Left lobe of liver (tissue), 2 donors: ENCODE data around the gene FGF22. TPM values are rescaled to one million over a fixed set of nuclear protein-coding genes. Genes with fewer than 3 reads are reported as not detected.
"Not testable (repeated sequence)": the region's sequence is repeated elsewhere in the genome, so short reads cannot be mapped to it uniquely, and the experiment has no call there.

Source experiments
- ATAC-seq: fragments of 200-7000 bp; cut with Tn5 transposase; one replicate; pipeline ENCODE4 v1.9.1; 2020; ENCODE audit warnings: mild to moderate bottlenecking, moderate library complexity
- DNase-seq: peaks from one replicate; pipeline ENCODE4 v3.0.0-alpha.2; 2020; ENCODE audit warnings: low spot score
- total RNA-seq: library from RNA; stranded (reverse); gene quantifications from one replicate; pipeline ENCODE4 v1.2.1, GENCODE V29; 2021
- donor health status: DM: no; HTN: no; CAD: no; lungs with moderate emphysema.
- donor health status: DM: no; HTN: yes; CAD: no.

The FGF22 gene
- total RNA-seq, 1 donor from 2014 or later = 0.30 TPM

DNA sequence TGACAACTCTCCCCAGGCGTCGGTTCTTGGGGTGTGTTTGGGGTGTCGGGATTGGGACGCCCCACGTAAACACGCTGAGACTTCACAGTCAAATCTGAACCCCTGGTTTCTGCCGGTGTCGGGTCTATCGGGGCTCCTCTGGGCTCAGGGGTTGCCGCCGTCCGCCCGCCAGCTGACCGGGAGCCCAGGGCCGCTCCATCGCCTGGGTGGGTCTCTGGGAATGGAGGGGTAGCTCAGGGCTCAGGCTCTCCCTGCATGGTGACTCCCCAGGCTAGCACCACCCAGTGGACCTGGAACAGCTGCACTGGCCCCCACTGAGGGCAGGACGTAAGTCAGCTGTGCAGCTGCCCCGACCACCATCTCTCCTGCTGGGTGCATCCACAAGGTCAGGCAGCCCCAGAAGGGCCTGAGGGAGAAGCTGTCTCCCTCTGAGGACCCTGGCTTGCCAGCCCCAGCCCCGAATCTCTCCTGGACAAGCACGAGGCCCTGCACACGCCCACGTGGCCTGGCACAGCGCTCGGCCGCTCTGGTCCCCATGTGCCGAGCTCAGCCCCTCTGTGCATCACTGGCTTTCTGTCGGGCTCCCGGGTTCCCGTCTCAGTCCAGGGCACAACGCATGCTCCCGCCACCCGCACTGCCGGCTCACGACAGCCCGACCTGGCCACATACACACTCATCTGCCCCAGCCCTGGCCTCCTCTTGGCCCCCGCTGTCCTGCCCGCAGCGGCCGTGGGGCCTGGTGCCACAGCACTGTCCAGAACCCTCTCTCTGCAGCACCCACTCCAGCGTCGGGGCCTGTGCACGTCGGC is 17.3 kb downstream of the FGF22 start:
- DNase-seq = no peak
- no peak for ATAC-seq

DNA sequence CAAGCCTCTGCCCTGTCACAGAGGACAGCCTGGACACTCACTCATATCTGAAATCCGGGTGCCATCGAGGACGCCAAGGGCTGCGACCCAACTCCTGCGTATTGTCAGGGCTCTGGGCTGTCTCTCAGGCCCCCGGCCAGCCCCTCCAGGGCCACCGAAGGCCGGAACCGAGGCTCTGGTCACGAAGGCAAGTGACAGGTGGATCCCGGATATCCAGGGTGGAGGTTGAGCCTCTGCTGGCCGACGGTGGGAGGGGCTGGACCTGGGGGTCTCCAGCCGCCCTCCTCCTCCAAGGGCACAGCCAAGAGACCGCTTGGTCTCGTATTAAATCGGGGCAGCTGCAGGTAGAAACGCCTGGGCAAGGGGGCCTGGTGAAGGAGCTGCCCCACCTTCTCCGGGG is 17.9 kb downstream of the FGF22 start:
- no peak for DNase-seq
- ATAC-seq = no peak

DNA sequence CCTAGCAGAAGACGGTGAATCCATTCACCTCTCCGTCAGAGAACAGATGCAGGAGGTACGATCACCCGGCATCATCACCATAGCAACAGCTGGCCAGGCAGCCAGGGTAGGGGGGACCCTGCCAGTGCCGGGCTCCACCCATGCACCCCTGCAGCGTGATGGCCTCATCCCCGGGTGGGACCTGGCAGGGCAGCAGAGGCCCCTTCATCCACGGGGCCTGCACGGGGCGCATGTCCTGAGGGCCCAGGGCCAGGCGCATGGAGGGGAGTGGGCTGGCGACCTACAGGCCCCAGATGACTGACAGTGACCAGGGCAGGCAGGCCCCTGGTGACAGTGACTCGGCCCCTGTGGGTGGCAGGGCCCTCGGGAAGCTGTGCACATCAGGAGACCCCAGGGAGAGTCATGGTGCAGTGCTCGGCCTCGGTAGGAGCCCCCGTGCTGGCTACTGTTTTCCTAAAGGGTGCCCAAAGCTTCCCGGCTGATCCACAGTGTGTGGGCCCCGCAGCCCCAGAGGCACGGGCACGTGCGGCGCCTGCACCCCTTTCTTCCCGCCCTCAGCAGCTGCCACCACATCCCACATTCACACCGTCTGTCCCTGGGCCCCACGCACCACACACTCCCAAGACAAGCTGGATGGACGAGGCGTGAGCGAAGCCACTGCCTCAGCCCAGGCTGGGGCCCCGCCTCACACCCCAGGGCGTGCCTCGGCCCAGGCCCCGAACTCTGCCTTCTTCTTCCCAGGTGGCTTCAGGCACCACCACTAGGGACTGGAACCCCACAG is 18.6 kb downstream of the FGF22 start:
- DNase-seq (no peak), ATAC-seq (no peak)

DNA sequence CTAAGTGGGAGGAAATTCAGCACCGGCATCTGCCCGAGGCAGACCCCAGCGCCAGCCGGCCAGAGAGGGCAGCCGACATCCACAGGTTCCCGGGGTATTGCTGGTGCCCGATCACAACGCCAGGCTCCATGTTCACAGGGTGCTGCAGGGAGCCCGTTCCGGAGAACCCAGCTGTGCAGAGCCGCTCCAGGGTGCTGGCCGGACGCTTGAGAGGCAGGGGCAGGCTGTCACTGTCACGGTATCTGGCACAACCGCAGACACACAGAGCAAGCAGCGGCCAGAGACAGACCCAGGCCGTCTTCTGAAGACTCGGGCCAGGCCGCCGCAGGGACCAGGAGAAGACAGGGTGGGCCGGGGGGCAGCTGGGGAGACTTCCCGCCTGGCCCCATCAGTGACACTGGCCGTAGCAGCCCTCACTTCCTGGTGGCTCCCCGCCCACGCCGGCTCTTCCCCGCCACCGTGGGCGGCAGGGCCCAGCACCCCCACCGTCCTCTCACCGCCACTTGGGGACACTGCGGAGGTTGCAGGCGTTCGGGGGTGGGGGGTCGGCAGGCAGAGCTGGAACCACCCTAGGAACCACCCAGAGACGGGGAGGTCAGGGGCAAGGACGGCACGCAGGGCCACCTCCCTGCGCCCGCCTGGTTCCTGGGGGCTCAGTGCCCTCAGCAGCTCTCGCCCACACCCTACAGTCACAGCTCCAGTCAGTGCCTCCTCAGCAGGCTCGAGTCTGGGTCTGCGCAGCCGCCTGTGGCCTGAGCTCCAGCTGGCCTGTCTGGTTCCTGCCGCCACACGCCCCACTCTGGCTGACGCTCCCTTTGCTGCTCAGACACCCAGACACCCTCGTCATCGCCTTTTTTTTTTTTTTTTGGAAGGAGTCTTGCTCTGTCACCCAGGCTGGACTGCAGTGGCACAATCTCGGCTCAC is 19.5 kb downstream of the FGF22 start:
- DNase-seq = no peak
- peak; percentile 4 for ATAC-seq

DNA sequence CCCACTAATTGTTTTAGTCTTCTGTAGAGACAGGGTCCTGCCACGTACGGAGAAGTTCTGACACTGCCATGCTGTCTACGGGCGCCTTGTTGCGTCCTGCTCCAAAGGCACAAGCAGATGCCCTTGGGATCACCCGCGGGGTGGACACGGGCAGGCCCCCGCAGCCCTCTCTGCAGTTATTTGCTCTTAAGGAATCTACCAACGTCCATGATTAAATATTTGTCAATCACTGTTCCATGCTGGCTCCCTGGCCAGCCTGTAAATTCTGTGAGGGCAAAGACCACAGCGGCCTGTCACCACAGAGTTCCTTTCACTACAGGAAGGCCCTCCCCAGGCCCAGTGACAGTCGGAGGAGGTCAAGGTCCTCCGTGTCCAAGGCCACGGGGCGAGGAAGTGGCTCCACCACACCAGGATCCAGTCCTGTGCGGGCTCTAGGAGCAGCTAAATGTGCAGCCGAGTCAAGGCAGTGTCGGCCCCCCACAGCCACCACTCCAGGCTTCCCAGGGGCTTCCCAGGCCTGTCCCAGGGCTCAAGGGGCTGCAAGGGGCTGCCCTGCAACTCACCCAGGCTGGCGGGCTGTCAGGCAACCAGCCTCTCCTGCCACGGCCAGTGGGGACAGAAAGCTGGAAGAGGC is 21.2 kb downstream of the FGF22 start:
- peak; percentile 61 for ATAC-seq
- DNase-seq = peak; percentile 92

DNA sequence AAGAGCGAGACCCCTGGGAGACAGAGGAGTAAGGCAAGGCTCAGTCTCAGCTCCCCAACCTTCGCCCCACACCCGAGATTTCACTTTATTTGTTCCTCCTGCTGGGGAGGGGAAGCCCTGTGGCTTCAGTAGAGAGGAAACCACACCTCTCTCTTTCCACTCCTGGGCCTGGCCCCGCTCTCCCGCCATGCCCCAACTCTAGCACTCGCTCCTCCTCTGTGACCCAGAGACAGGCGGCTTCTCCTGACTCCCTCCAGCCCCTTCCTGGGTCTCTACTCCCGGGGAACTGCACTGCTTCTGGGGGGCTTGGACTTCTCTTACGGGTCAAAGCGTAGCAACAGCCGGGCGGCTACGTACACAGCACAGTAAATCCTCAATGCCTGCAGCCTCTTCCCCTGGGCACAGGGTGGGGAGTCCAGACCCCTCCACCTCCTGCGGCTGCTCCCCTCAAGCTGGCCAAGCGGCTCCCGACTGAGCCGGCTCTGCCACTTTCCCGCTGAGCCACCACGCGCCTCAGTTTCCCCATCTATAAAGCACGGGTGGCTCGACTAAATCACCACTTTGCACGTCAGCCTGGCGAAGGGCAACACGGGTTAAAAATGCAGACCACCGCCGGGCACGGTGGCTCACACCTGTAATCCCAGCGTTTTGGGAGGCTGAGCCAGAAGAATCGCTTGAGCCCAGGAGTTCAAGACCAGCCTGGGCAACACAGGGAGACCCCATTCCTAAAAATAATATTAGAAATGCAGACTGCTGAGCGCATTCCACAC is 21.9 kb downstream of the FGF22 start:
- ATAC-seq = peak; percentile 37
- peak; percentile 66 for DNase-seq

DNA sequence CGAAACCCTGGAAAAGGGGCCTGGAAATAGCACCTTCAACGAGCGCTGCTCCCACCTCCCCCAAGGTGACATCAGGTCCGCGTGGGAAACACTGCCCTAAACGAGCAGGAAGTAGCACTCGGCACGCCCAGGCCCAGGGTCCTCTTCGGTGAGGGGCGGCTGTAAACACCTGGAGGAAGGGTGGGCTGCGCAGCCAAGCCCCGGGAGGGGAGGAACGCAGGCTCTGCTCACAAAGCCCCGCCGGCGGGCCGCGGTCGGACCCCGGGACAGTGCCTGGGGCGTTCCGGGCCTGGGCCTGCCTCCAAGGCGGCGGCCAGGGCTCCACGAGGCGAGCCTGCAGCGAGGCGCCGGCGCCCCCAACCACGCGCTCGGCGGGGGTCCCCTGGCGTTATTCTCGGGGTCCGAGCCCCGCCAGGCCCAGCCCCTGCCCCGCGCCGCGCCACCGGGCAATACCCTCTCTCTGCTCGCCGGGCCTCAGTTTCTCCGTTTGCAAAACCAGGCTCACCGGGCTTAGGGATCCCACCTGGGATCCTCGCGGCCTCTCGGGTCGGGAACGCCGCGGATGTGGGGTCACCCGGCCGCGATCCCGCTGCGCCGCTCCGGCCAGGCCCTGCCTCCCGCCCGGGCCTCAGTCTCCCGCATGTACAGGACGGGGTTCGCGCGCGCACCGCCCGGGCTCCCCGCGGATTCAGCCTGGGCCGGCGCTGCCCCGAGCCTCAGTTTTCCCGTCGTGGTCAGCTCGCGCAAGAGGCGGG is 22.7 kb downstream of the FGF22 start:
- DNase-seq (peak; percentile 66), ATAC-seq (no peak)

DNA sequence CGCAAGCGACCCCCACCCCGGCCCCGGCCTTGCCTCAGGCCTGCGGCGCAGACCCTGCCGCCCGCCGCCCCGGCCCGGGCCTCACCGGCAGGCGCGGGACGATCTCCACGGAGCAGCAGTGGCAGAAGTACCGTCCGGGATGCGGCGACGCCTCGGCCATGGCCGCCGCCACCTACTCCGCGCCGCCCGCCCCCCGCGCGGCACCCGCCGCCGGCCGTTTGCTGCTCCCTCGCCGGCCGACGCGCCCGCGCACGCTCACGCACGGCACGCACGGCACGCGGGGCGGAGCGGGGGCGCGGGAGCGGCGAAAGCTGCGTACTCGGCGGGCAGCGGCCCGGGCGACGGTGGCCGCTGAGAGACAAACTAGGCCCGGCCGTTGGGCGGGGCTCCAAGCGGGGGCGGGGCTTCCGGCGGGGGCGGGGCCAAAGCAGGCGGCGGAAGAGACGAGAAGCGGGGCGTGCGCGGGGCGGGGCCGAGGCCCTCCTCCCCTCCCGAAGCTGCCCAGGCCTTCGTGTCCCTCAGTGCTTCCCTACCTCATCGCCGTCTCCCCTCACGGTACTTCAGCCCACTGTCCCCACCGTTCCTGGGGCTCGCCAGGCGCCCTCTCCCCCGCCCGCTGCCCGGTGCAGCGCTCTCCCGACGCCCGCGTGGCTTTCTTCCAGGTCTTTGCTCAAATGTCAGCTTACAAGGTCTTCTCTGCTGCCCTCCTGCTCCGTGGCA is 23.4 kb downstream of the FGF22 start, which contains the start of gene RNF126:
RNF126 (minus strand) TSS at position 253 of the 720 bp plus-strand sequence; CDS start at position 160, 93 bp downstream.
- DNase-seq (peak; percentile 94), ATAC-seq (peak; percentile 76)

DNA sequence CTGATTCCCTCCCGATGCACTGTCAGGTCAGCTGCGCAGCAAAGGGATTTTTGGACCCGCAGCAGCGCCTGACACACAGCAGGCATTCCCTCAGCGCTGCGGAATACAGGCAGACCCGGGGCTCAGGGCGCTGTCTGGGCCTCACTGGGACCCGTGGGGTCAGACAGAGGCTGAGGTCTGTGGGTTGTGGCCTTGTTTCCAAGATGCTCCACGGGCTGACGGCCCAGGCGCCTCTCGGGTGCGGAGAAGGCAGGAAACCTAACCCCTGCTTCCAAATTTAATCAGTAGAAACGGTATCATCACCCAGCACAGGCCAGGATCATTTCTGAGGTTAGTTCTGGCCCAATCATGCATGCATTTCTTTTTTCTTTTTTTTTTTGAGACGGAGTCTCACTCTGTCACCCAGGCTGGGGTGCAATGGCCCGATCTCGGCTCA is 24.0 kb downstream of the FGF22 start:
- ATAC-seq (peak; percentile 19), DNase-seq (no peak)

DNA sequence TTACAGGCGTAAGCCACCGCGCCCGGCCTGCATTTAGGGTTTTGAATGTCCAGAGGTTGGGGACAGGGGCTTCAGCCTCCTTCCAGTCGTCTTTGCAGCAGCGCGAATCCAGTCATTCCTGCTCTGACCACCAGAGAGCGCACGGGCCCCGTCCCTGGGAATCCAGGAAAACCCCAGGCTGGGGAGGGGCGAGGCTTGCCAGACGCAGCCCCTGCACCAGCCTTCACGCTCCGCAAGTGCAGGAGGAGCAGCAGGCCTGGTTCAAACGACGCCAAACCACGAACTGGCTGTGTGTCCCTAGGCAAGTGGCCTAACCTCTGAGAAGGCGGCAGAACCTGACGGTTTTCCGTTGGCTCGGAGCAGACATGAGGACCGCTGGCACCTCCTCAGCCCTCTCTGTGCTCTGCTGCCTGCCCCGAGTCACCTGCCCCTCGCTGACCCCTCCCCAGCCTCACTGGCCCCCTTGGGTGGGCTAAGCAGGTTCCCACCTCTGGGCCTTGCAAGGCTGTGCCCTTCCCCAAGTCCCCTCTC is 25.3 kb downstream of the FGF22 start:
- ATAC-seq = peak; percentile 16

DNA sequence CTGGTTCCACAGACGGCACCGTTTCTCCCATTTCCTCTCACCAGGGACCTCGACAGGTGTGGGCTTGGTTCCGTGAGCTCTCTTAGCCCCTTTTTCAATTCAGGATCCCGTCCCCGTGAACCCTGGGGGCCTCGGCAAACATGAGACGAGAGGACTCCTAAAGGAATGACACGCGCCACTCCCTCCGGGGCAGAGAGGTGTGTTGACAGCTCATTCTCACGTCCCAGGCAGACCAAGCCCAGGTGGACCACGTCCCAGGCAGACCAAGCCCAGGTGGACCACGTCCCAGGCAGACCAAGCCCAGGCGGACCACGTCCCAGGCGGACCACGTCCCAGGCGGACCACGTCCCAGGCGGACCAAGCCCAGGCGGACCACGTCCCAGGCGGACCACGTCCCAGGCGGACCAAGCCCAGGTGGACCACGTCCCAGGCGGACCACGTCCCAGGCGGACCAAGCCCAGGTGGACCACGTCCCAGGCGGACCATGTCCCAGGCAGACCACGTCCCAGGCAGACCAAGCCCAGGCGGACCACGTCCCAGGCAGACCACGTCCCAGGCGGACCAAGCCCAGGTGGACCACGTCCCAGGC is 27.4 kb downstream of the FGF22 start:
- DNase-seq, ATAC-seq: not testable (repeated sequence)

More for the DNA sequence above, 25.3 kb downstream of the FGF22 start:
- DNase-seq = peak; percentile 75

DNA sequence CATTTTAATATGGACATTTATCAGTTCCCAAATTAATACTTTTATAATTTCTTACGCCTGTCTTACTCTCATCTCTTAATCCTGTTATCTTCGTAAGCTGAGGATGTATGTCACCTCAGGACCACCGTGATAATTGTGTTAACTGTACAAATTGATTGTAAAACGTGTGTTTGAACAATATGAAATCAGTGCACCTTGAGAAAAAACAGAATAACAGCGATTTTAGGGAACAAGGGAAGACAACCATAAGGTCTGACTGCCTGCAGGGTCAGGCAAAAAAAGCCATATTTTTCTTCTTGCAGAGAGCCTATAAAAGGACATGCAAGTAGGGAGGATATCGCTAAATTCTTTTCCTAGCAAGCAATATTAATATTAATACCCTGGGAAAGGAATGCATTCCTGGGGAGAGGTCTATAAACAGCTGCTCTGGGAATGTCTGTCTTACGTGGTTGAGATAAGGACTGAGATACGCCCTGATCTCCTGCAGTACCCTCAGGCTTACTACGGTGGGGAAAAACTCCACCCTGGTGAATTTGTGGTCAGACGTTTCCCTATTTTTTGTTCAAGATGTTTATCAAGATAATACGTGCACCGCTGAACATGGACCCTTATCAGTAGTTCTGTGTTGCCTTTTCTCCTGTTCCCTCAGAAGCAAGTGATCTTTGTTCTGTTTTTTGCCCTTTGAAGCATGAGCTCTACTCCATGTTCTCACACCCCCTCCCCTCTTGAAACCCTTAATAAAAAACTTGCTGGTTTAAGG is 29.2 kb downstream of the FGF22 start:
- DNase-seq, ATAC-seq: not testable (repeated sequence)

DNA sequence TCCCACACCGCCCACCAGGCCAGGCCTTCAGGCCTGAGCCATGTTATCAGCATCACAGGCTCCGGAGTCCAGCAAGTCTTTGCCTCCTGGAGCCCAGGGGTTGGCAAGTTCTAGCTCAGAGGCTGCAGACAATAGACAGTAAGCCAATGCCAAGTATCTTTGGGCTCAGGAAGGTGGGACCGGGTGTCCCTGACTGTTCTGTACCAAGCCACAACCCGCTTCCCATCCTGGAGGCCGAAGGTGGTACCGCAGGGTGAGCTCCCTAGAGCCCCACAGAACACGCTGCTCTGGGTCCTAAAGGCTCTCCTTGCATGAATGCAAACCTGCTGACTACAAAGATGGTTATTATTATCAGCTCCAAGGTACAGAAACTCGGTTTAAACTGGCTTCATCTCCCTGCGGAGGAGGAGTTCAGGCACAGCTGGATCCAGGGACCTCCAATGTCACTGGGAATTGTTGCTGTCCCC is 31.0 kb downstream of the FGF22 start:
- no peak for ATAC-seq
- no peak for DNase-seq

DNA sequence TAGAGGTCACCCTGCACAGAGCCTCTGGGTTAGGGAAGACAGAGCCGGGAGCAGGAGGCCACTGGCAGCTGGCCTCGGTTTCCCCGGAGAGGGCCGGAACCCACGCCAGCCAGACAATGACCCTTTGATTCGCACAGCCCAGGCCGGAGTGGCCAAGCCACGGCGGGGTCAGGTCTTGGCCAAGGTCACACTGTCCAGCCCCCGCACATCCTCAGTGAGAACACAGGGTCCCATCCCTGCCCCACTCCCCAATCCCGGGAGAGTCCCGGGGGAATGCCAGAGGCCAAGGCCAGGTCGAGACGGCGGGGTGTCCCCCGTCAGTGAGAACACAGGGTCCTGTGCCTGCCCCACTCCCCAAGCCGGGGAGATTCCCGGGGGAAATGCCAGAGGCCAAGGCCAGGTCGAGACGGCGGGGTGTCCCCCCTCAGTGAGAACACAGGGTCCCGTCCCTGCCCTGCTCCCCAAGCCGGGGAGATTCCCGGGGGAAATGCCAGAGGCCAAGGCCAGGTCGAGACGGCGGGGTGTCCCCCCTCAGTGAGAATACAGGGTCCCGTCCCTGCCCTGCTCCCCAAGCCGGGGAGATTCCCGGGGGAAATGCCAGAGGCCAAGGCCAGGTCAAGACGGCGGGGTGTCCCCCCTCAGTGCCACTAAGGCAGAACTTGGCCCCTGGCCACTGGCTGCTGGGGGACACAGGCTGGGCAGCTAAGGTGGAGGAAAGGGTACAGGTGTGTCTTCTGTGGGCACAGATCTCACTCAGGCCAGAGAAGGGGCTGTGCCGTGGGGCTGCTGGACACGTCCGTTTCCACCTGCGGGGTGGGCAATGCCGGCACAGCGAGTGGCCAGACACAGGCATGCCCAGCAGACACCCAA is 34.8 kb downstream of the FGF22 start:
- ATAC-seq (no peak), DNase-seq (peak; percentile 45)

DNA sequence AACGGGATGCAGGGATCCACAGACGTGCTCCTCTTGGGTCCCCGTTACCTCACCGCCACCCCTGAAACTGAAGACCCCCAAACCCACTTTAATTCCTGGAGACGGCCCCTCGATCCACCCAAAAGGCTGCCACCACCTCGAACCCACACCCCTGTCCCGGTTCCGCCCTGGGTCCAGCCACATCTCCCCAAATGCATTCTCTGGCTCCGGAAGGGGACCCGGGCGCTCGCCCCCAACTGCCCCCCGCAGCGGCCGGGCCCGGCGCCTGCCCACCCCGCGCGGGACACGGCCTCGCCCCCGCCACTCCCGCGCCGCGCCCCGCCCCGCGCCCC is 36.3 kb downstream of the FGF22 start:
- DNase-seq = no peak
- no peak for ATAC-seq
